ENCODE measurements around the gene RPS6KB2. TPM values are rescaled to one million over a fixed set of nuclear protein-coding genes. Genes with fewer than 3 reads are reported as not detected.

RPS6KB2 gene
- total and polyA plus RNA-seq, 9 of the 15 experiments (the other 6 are each of a cell fraction or from before 2014, with no cell fraction given): 0.42 to 122 (median 82.6) TPM

DNA sequence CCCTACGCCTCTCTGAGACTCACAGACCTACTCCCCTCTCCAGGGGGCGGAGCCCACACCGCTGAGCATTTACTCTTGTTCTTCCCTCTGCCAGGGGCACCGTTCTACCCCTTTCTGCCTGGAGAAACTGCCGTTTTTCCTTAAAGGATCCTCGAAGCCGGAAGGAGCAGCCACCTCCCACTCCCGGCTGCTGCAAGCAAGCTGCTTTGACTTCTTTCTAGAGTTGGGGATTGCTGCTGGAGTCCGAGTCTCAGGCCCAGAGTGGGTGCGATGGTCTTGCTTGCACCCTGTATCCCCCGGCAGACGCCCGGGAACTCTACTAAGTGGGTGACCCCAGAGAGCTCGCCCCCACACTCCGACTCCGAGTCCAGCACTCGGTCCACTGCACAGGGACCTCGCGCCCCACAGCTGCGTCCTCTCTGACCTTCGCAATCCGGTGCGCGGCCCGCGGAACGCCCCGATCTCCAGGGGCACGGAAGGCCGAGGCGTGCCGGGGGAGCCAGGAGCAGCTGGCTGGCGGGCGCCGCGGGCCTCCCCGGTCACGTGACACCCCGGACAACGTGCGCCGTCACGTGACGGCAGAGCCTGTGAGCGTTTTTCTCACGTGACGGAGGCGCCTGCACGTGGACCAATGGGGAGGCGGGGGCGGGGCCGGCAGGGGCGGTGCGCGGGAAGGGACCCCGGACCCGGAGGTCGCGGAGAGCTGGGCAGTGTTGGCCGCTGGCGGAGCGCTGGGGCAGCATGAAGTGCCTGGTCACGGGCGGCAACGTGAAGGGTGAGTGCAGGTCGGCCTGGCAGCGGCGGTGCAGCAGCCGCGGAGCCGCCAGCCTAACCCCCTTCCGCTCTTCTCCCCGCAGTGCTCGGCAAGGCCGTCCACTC lies 36.8 kb upstream of the RPS6KB2 start, which contains the start of gene RAD9A (continued):
- TF ChIP-seq YY1 (IDR thresholded peaks at IDR 0.05; ENCODE audit: borderline replicate concordance in 1 of 3, control insufficient read depth in 1 of 3, extremely low read depth in 1 of 3, insufficient read depth in 3 of 3, insufficient read length in 1 of 3, insufficient replicate concordance in 2 of 3, low read depth in 1 of 3, low read length in 2 of 3) (peak in 2 of 3 experiments; percentile 12 to 54), NR2C2 (CRISPR knock-in tag; IDR thresholded peaks at IDR 0.05) (no peak), NR2C2 (tag; IDR thresholded peaks at IDR 0.05) (peak; percentile 72), CHD2 (IDR thresholded peaks at IDR 0.05; ENCODE audit: low read depth, low read length) (no peak; the same call in 1 of the 2 replicates), PHTF2 (CRISPR knock-in tag; IDR thresholded peaks at IDR 0.05) (no peak), KLF13 (tag; IDR thresholded peaks at IDR 0.05; ENCODE audit: borderline replicate concordance, low read depth) (0 out of 2 replicates have a peak, but pooled peaks have one; percentile 16), MECOM (CRISPR knock-in tag; IDR thresholded peaks at IDR 0.05) (no peak), RBM34 (IDR thresholded peaks at IDR 0.05; ENCODE audit: borderline replicate concordance, insufficient read depth, low read length) (no peak), ZNF12 (CRISPR knock-in tag; IDR thresholded peaks at IDR 0.05) (no peak), SRSF9 (IDR thresholded peaks at IDR 0.05; ENCODE audit: borderline replicate concordance, low read depth, low read length) (no peak), KLF6 (CRISPR knock-in tag; IDR thresholded peaks at IDR 0.05; ENCODE audit: borderline replicate concordance) (no peak; the same call in 1 of the 2 replicates), ATF7 (IDR thresholded peaks at IDR 0.05) (peak; percentile 51; the same call in 1 of the 2 replicates), PTTG1 (tag; IDR thresholded peaks at IDR 0.05; ENCODE audit: low read depth) (no peak), U2AF2 (optimal IDR thresholded peaks at IDR 0.05; ENCODE audit: low read depth, low read length) (no peak)
- TF ChIP-seq, protein P1, sequence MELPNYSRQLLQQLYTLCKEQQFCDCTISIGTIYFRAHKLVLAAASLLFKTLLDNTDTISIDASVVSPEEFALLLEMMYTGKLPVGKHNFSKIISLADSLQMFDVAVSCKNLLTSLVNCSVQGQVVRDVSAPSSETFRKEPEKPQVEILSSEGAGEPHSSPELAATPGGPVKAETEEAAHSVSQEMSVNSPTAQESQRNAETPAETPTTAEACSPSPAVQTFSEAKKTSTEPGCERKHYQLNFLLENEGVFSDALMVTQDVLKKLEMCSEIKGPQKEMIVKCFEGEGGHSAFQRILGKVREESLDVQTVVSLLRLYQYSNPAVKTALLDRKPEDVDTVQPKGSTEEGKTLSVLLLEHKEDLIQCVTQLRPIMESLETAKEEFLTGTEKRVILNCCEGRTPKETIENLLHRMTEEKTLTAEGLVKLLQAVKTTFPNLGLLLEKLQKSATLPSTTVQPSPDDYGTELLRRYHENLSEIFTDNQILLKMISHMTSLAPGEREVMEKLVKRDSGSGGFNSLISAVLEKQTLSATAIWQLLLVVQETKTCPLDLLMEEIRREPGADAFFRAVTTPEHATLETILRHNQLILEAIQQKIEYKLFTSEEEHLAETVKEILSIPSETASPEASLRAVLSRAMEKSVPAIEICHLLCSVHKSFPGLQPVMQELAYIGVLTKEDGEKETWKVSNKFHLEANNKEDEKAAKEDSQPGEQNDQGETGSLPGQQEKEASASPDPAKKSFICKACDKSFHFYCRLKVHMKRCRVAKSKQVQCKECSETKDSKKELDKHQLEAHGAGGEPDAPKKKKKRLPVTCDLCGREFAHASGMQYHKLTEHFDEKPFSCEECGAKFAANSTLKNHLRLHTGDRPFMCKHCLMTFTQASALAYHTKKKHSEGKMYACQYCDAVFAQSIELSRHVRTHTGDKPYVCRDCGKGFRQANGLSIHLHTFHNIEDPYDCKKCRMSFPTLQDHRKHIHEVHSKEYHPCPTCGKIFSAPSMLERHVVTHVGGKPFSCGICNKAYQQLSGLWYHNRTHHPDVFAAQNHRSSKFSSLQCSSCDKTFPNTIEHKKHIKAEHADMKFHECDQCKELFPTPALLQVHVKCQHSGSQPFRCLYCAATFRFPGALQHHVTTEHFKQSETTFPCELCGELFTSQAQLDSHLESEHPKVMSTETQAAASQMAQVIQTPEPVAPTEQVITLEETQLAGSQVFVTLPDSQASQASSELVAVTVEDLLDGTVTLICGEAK (IDR thresholded peaks at IDR 0.05): no peak
- TF ChIP-seq, protein P1 (CRISPR knock-in tag; IDR thresholded peaks at IDR 0.05): no peak
- TF ChIP-seq, protein P2, sequence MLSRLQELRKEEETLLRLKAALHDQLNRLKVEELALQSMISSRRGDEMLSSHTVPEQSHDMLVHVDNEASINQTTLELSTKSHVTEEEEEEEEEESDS (CRISPR knock-in tag; IDR thresholded peaks at IDR 0.05): no peak

Data from K562 (cell line).